ENCODE data around the gene ROR1. TPM values are rescaled to one million over a fixed set of nuclear protein-coding genes. Genes with fewer than 3 reads are reported as not detected.

ROR1 gene
- polyA plus RNA-seq, 1 of the 3 experiments (the other 2 are of a cell fraction): 4.0 TPM

GRCh38 chr1:64005801-64006200 lies 232.0 kb downstream of the ROR1 start:
- H3K9me3 ChIP-seq: no peaks in the 10 kb centered on the region
- H3K4me1 ChIP-seq (ENCODE audit: control insufficient read depth in 1 of 2, insufficient read depth in 2 of 2, low read depth in 1 of 2, low read length in 1 of 2): peaks cover 7 to 15% of the 10 kb centered on the region in 2 experiments; a peak in 2 of 4 replicates
- no peak overlapping the region for H3K9ac ChIP-seq
- ChIA-PET CTCF (interaction anchor here (1.4 to 1.6 kb wide), 2 partner anchors 22 to 314 kb away, joined by 4 to 5 read pairs; no protein-coding TSS in a partner anchor), POLR2A (no interaction called here)
- WGBS (ENCODE audit: low lambda C conversion rate): 48% methylated on average over 3 of the region's 3 CpGs
- no peak overlapping the region for H3K4me3 ChIP-seq (ENCODE audit: low read depth in 2 of 2, low read length in 1 of 2)
- 0 out of 2 replicates have a peak overlapping the region, but pooled peaks have one; percentile 39 for H3K4me2 ChIP-seq
- no peaks in the 10 kb centered on the region for H3K36me3 ChIP-seq (replicated peaks in 1 of 2; ENCODE audit: control insufficient read depth in 1 of 2, insufficient read depth in 2 of 2, low read length in 1 of 2)
- H3F3A ChIP-seq (replicated peaks; ENCODE audit: insufficient read depth): no peaks in the 10 kb centered on the region
- TF ChIP-seq FOXJ3 (CRISPR knock-in tag; IDR thresholded peaks at IDR 0.05) (no peak), EP300 (IDR thresholded peaks at IDR 0.05; ENCODE audit: borderline replicate concordance in 1 of 2, low read depth in 1 of 2, low read length in 1 of 2) (no peak), MAX (IDR thresholded peaks at IDR 0.05; ENCODE audit: low read depth) (no peak), MEF2A (IDR thresholded peaks at IDR 0.05; ENCODE audit: borderline replicate concordance, low read depth) (no peak), RAD21 (IDR thresholded peaks at IDR 0.05; ENCODE audit: low read length) (no peak), USF2 (IDR thresholded peaks at IDR 0.05; ENCODE audit: borderline replicate concordance, low read depth, low read length) (no peak), PBX3 (IDR thresholded peaks at IDR 0.05) (no peak), TCF12 (IDR thresholded peaks at IDR 0.05) (no peak), RXRA (IDR thresholded peaks at IDR 0.05; ENCODE audit: borderline replicate concordance, low read depth) (no peak), CHD2 (IDR thresholded peaks at IDR 0.05; ENCODE audit: low read length, partially characterized antibody) (no peak), SMC3 (IDR thresholded peaks at IDR 0.05; ENCODE audit: low read depth, low read length) (no peak), GABPA (IDR thresholded peaks at IDR 0.05; ENCODE audit: low read depth) (no peak), YY1 (IDR thresholded peaks at IDR 0.05; ENCODE audit: low read depth) (no peak), RFX5 (IDR thresholded peaks at IDR 0.05; ENCODE audit: low read length) (no peak), FOXM1 (IDR thresholded peaks at IDR 0.05; ENCODE audit: low read depth) (no peak), POLR2AphosphoS5 (IDR thresholded peaks at IDR 0.05; ENCODE audit: low read depth, low read length) (no peak), ELF1 (IDR thresholded peaks at IDR 0.05) (no peak), CTCF (IDR thresholded peaks at IDR 0.05) (no peak), ZBTB33 (IDR thresholded peaks at IDR 0.05; ENCODE audit: borderline replicate concordance, low read depth) (no peak), EZH2phosphoT487 (IDR thresholded peaks at IDR 0.05; ENCODE audit: borderline replicate concordance, low read depth) (no peak)
- no peaks in the 10 kb centered on the region for H3K79me2 ChIP-seq (ENCODE audit: insufficient read depth)
- H3K27ac ChIP-seq (ENCODE audit: low read depth in 2 of 2, low read length in 1 of 2): no peak overlapping the region
- no peaks in the 10 kb centered on the region for H3K9me2 ChIP-seq
- H4K20me1 ChIP-seq (ENCODE audit: insufficient read depth): no peaks in the 10 kb centered on the region
- no peak for DNase-seq
- no peak overlapping the region for H2AFZ ChIP-seq (ENCODE audit: low read depth)
- H3K27me3 ChIP-seq (ENCODE audit: insufficient read depth): no peaks in the 10 kb centered on the region
